Colonic mucosa (tissue), 4 donors: Measurements from ENCODE around the gene MBD3L3. TPM values are rescaled to one million over a fixed set of nuclear protein-coding genes. Genes with fewer than 3 reads are reported as not detected.
"Not testable (repeated sequence)": the region's sequence is repeated elsewhere in the genome, so short reads cannot be mapped to it uniquely, and the experiment has no call there.

Experiments
- DNase-seq: peaks from one replicate; pipeline ENCODE4 v3.0.0-alpha.2; 2020
- H3K27ac ChIP-seq: fragments of 200-600 bp; one replicate; pipeline ENCODE4 v1.8.0; 2021
- H3K27me3 ChIP-seq: fragments of 200-600 bp; one replicate; pipeline ENCODE4 v1.8.0; 2021
- H3K36me3 ChIP-seq: fragments of 200-600 bp; one replicate; pipeline ENCODE4 v1.8.0; 2021
- H3K4me1 ChIP-seq: fragments of 200-600 bp; one replicate; pipeline ENCODE4 v1.8.0; 2021; ENCODE audit warnings: mild to moderate bottlenecking
- H3K4me3 ChIP-seq: fragments of 200-600 bp; one replicate; pipeline ENCODE4 v1.8.0; 2021
- H3K9ac ChIP-seq, 2 donors: one replicate each; pipeline ENCODE4 v1.7.0; 2013; ENCODE audit warnings: control low read depth in 2 of 2, low read depth in 2 of 2, low read length in 2 of 2
- H3K9me3 ChIP-seq: fragments of 200-600 bp; one replicate; pipeline ENCODE4 v1.8.0; 2021
- CTCF ChIP-seq: fragments of 200-600 bp; IDR thresholded peaks from one replicate; pipeline ENCODE4 v1.8.0; 2022; ENCODE audit warnings: antibody characterized with exemption, mild to moderate bottlenecking
- intact Hi-C: fragments of 100-400 bp; cut with DNase I; formaldehyde crosslinking; loops from one replicate; pipeline ENCODE4 v1.14.1; 2022
- total RNA-seq, 2 donors: library from RNA; stranded (reverse); fragmentation: NEBNext Ultra II Directional in 1 of 2; extraction: Animal tissue kit (Norgen Biotek cat#: 25700) in 1 of 2; gene quantifications; one replicate each; pipeline ENCODE4 v1.2.1, GENCODE V29; 2021
- donor health status: healthy.
- donor health status: DM: no; HTN: no; CAD: no.
- donor health status: DM: no; HTN: no; CAD: no.

The MBD3L3 gene
- total RNA-seq, 2 donors from 2014 or later: not detected

- DNase-seq, H3K4me3 ChIP-seq, H3K27me3 ChIP-seq, H3K36me3 ChIP-seq, H3K27ac ChIP-seq, H3K9ac ChIP-seq, intact Hi-C loops, H3K4me1 ChIP-seq, H3K9me3 ChIP-seq: not testable (repeated sequence)
Observed at GRCh38 chr19:7051421-7051820, 7.1 kb downstream of the MBD3L3 start.

- H3K27me3 ChIP-seq, H3K36me3 ChIP-seq, H3K4me1 ChIP-seq, H3K9me3 ChIP-seq, H3K4me3 ChIP-seq, intact Hi-C loops, DNase-seq, H3K27ac ChIP-seq, H3K9ac ChIP-seq: not testable (repeated sequence)
Observed at GRCh38 chr19:7049021-7049420, 9.5 kb downstream of the MBD3L3 start, which contains the start of gene MBD3L2. Gene MBD3L2 (plus strand): TSS chr19:7049321. CDS start chr19:7049374, 53 bp downstream.

GRCh38 chr19:7041563-7041962, 16.9 kb downstream of the MBD3L3 start:
- H3K9ac ChIP-seq, H3K4me3 ChIP-seq, H3K27ac ChIP-seq, H3K27me3 ChIP-seq, H3K4me1 ChIP-seq, DNase-seq, H3K36me3 ChIP-seq, intact Hi-C loops, H3K9me3 ChIP-seq: not testable (repeated sequence)

- DNase-seq, H3K27ac ChIP-seq, H3K4me3 ChIP-seq, H3K27me3 ChIP-seq, H3K9ac ChIP-seq, intact Hi-C loops, H3K36me3 ChIP-seq, H3K9me3 ChIP-seq, H3K4me1 ChIP-seq: not testable (repeated sequence)
Observed at GRCh38 chr19:7040079-7040478, 18.4 kb downstream of the MBD3L3 start, which contains the start of gene MBD3L4. Gene MBD3L4 (minus strand): TSS chr19:7040179. CDS start chr19:7040144, 35 bp downstream.

GRCh38 chr19:7030278-7030677, 28.2 kb downstream of the MBD3L3 start, which contains the start of gene MBD3L5:
Gene MBD3L5 (plus strand): TSS chr19:7030578. CDS start chr19:7030612, 34 bp downstream.
- H3K27me3 ChIP-seq, H3K27ac ChIP-seq, intact Hi-C loops, H3K9ac ChIP-seq, H3K36me3 ChIP-seq, DNase-seq, H3K9me3 ChIP-seq, H3K4me1 ChIP-seq, H3K4me3 ChIP-seq: not testable (repeated sequence)

GRCh38 chr19:7028790-7029189, 29.7 kb downstream of the MBD3L3 start:
- DNase-seq, H3K4me3 ChIP-seq, intact Hi-C loops, H3K27me3 ChIP-seq, H3K9ac ChIP-seq, H3K36me3 ChIP-seq, H3K4me1 ChIP-seq, H3K9me3 ChIP-seq, H3K27ac ChIP-seq: not testable (repeated sequence)

GRCh38 chr19:7021331-7021730, 37.1 kb downstream of the MBD3L3 start, which contains the start of gene MBD3L2B:
Gene MBD3L2B (minus strand): TSS chr19:7021431. CDS start chr19:7021397, 34 bp downstream.
- intact Hi-C loops, H3K9ac ChIP-seq, DNase-seq, H3K4me1 ChIP-seq, H3K27me3 ChIP-seq, H3K4me3 ChIP-seq, H3K27ac ChIP-seq, H3K9me3 ChIP-seq, H3K36me3 ChIP-seq: not testable (repeated sequence)

GRCh38 chr19:7018828-7019227, 39.6 kb downstream of the MBD3L3 start:
- Histone ChIP-seq H3K9ac (no peak overlapping the region), H3K4me3 (no peak overlapping the region), H3K36me3 (no peaks in the 10 kb centered on the region), H3K9me3 (no peaks in the 10 kb centered on the region), H3K4me1 (no peaks in the 10 kb centered on the region), H3K27ac (no peak overlapping the region), H3K27me3 (no peaks in the 10 kb centered on the region)
- DNase-seq: no peak
- TF ChIP-seq CTCF: no peak
- intact Hi-C loops: no loop called here

GRCh38 chr19:7013678-7014077, 44.8 kb downstream of the MBD3L3 start:
- Histone ChIP-seq H3K27ac (no peak overlapping the region), H3K36me3 (no peaks in the 10 kb centered on the region), H3K4me3 (no peak overlapping the region), H3K9ac (no peak overlapping the region), H3K27me3 (no peaks in the 10 kb centered on the region), H3K9me3 (no peaks in the 10 kb centered on the region), H3K4me1 (no peaks in the 10 kb centered on the region)
- no peak for TF ChIP-seq CTCF
- DNase-seq: peak; percentile 3
- intact Hi-C loops: no loop called here
